RKO (cell line): ENCODE measurements around the gene IP6K1.
A peak's percentile ranks its signal among the peaks of the same experiment; 100 is the strongest.
"Not testable (repeated sequence)": the region's sequence is repeated elsewhere in the genome, so short reads cannot be mapped to it uniquely, and the experiment has no call there.

Experiments
- DNase-seq: peaks from one replicate; pipeline ENCODE4 v3.0.0-alpha.2; 2016; ENCODE audit warnings: low spot score

Gene IP6K1

DNA sequence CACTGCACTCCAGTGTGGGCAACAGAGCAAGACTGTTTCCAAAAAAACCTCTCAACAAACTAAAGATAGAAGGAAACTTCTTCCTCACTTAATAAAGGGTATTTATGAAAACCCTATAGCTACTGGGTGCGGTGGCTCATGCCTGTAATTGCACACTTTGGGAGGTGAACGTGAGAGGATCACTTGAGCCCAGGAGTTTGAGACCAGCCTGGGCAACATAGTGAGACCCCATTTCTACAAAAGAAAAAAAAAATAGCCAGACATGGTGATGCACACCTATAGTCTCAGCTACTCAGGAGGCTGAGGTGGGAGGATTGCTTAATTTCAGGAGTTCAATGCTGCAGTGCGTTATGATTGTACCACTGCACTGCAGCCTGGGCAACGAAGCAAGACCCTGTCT, 22.4 kb downstream of the IP6K1 start:
- no peak for DNase-seq

GRCh38 chr3:49761661-49762060, 24.7 kb downstream of the IP6K1 start:
- no peak for DNase-seq

DNA sequence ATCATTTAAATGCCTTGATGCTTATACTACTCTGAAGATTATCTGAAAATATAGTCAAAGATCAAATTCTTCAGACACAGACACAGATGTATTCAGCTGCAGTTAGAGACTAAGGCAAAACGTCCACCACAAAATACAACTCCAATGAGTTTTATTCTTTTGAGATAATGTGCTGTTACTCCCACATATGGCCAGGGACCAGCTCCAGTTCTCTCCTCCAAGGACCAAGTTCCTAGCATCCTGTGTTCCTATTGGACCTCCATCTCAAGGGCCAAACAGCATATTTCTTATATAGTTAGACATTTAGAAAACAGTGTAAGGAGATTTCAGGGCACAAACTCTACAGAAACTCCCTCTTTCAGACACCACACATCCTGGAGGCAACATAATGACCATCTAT, 27.1 kb downstream of the IP6K1 start:
- DNase-seq, result no peak

DNA sequence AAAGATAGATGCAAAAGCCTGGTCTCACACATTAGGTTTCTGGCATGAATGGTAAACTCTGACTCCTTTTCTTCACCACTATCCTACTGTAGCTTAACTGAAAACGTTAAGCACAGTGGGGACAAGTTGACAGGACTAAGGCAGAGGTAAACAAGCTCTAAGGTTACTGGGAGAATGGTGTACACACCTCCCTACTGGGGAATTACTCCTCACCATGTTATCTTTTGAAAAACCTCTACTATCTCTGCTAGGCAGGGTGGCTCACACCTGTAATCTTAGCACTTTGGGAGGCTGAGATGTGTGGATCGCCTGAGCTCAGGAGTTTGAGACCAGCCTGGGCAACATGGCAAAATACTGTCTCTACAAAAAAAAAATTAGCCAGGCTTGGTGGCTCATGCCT, 29.1 kb downstream of the IP6K1 start:
- no peak for DNase-seq

DNA sequence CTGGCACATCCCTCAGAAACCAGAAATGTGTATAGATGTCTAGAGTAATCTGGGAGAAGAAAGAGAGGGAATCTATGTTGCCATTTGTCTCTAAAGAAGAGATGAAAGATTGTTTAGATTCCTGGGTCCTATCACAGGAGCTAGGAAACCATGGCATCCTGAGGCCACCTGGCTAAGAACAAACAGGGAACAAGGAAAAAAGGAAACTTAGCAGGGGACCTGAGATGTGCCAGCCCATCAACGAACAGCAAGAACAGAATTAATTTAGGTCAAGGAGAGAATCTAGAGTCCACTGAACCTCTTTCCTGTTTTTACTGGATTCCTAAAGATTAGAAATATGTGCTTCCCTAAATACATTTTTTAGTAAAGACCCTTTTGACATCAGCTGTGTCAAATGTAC, 30.3 kb downstream of the IP6K1 start:
- no peak for DNase-seq

DNA sequence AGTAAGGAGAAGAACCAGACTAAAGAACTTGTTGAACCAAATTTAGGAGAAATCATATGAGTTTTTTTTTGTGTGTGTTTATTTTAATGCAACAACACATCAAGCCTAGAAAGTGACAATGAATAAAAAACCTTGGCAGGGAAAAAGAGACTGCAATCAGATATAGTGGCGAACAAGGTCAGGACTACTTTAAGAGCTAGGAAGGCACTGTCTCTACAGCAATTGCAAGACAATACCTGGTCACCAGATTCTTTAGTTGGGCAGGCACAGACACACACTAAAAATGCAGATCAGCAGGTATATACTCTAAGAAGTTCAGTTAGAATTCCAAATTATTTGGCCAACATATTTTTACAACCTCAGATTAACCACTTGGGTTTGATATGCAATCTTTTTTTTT, 31.8 kb downstream of the IP6K1 start:
- no peak for DNase-seq

GRCh38 chr3:49751501-49751900, 34.8 kb downstream of the IP6K1 start:
- DNase-seq, result no peak

DNA sequence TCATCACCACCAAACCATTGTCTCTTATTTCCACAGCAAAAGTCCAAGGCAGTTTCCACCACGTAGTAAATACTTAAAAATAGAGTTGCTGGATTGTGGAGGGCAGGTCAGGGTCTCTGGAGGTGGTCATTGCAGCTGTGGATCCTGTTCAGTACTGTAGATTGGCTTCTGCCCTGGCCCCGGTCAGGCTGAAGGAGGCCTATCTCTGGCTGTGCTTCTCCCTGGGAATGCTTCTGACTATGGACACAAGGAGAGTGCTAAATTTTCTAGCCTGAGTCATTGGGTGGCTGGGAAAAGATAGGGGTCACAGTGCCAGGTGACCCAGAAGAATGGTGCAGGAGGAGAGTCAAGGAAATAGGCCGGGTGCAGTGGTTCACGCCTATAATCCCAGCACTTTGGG, 36.3 kb downstream of the IP6K1 start:
- DNase-seq, result no peak

GRCh38 chr3:49748874-49749273, 37.5 kb downstream of the IP6K1 start:
- DNase-seq, result not testable (repeated sequence)

DNA sequence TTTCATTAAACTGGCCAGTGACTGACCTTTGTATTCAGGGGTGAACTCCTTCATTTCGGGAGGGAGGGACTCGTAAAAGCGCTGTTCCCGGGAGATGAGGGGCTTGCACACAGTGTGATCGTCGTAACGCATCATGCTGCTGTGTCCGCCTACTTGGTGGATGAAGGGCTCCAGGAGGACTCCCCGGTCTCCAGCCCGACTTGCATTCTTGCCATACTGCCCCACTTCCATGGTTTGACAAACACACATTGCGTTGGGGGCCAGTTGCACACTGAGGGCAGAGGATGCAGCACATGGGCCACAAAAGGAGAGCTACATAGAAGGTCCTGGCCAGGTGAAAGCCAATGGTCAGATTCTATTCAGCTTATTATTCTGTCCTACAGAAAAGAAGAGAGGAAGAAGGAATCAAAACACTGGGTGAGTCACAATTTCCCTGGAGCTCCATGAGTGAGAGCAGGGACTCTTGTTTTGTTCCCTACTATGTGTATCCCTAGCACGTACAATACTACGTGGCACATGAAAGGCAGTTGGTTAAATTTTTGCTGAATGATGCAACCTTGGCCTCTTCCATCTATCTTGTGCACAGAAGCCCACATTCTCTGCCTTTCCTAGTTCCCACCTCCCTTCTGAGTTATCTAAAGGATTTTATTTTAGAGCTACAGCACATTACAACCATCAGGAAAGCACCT, 38.4 kb downstream of the IP6K1 start:
- DNase-seq, result no peak

DNA sequence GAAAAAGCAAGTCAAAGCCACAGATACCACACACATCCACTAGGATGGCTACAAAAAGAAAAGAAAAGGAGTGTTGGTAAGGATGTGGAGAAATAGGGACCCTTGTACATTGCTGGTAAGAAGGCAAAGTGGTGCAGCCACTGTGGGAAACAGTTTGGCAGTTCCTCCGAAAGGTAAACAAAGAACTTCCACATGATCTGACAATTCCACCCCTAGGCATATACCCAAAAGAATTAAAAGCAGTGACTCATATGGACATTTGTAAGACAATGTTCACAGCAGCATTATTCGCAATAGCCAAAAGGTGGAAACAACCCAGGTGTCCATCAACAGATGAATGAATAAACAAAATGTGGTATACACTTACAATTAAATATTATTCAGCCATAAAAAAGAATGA, 40.4 kb downstream of the IP6K1 start:
- DNase-seq, result no peak

- DNase-seq, result no peak
Observed at GRCh38 chr3:49740427-49740826, 45.9 kb downstream of the IP6K1 start.

GRCh38 chr3:49738067-49738713, 48.2 kb downstream of the IP6K1 start:
- no peak for DNase-seq

DNA sequence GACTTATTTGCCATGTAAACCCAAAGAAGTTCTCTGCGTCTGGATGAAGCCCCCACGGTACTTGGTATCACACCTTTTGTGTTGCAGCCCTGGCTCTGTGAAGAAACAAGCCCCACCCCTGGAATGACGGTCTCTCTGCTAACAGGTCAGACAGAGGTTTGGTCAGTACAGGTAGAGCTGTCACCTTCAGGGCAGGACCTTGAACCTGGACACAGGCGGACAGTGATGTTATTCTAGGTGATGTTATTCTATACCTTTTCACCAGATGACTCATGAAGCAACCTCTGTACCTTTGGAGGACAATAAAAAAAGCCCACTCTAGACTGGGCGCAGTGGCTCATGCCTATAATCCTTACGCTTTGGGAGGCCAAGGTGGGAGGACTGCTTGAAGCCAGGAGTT, 51.6 kb downstream of the IP6K1 start:
- DNase-seq, result no peak

DNA sequence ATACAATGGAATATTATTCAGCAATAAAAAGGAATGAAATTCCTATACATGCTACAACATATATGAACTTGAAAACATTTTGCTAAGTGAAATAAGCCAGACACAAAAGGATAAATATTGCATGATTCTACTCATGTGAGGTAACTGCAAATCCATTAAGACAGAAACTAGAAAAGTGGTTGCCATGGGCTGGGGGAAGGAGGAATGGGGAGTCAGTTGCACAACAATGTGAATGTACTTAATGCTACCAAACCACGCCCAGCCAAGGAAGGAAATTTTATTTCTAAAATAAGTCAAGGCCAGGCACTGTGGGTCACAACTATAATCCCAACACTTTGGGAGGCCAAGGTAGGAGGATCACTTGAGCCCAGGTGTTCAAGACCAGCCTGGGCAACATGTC, 52.8 kb downstream of the IP6K1 start:
- no peak for DNase-seq

DNA sequence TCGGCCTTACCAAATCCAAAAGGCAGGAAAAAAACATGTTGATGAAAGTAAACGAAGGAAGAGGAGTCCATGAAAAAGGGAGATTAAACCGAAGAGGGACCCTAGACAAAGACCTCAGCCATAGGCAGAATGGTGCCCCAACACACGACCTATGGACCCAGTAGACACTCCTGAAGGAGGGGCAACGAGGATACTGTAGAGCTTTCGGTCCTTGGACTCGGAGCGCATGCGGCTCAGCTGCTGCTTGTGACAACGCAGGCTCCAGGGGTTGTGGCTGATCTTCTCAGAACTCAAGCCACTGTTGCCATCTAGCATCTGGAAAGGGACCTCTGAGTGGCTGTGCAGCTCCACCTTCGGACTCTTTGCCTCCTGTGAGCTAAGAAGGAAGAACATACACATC, 53.7 kb downstream of the IP6K1 start:
- DNase-seq, result no peak

- DNase-seq, result no peak
Observed at GRCh38 chr3:49729966-49730609, 56.3 kb downstream of the IP6K1 start.

DNA sequence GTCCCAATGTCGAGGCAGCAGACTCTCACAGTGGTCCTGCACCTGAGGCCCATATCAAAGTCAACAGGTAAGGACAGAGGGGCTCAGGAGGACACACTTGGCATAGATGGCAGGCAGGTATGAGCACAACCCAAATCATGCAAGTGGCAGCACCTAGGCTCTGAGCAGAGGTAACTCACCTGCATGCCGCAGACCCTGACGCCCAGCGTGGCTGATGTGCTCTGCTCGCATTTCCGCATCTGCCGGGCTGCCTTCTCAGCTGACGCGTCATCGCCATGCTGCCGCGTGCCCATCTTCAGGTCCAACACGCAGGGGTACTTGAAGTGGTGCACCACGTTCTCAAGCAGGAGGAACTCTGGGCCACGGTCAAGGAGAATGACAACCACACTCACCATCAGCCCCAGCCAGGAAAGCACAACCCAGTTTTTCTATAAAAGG, 58.4 kb downstream of the IP6K1 start:
- no peak for DNase-seq

- no peak for DNase-seq
Observed at GRCh38 chr3:49727154-49727923, 59.0 kb downstream of the IP6K1 start.

DNA sequence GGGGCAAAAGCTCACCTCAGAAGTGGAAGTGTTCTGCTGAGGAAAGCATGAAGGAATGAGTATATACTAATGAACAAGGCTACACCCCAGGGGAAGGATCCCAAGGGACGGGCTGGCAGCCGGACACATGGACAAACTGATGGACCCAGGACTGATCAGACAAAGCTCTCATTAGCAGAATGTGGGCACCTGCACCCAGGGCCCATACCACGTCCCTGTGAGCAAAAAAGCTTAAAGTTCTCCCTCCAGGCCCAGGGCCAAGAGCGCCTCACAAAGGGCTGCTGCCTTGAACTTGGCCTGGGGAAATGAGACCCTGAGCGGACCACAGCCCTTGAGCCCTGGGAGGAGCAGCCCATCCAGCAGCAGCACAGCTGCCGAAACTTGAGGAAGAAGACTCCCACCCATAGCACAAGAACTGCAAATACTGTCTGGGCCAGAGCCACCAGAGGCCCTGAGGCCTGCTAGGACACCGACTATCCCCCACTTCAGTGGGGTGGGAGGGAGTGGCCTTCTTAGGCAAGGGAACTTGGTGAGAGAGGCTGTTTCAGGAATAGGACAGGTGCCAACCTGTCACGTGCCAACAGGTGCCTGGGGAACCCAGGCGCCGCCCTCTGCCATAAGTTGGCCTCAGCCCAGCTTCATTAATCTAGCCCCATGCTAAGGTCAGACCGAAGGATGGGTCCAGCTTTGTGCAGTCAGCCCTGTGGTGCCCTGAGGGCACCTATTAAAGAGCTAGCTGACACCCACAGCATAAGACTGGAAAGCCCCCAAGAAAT, 60.2 kb downstream of the IP6K1 start:
- DNase-seq, result no peak

- peak; percentile 43 for DNase-seq
Observed at GRCh38 chr3:49724586-49724985, 61.8 kb downstream of the IP6K1 start.
